H9 (cell line): ENCODE measurements around the gene SORBS1. TPM values are rescaled to one million over a fixed set of nuclear protein-coding genes. Genes with fewer than 3 reads are reported as not detected.

Experiments
- DNase-seq: peaks from one replicate; pipeline ENCODE4 v3.0.0-alpha.2; 2017
- H2AFZ ChIP-seq: one replicate; pipeline ENCODE4 v1.6.1; 2013; ENCODE audit warnings: mild to moderate bottlenecking, low read length, control low read depth, moderate library complexity
- H2AK5ac ChIP-seq: 2 replicates; pipeline ENCODE4 v1.6.1; 2013; ENCODE audit warnings: low read length, control low read depth, mixed read lengths; ENCODE audit not compliant: insufficient read length
- H2BK120ac ChIP-seq: one replicate; pipeline ENCODE4 v1.6.1; 2013; ENCODE audit warnings: low read depth, mild to moderate bottlenecking, low read length, control low read depth, inconsistent platforms; ENCODE audit not compliant: poor library complexity, severe bottlenecking
- H2BK12ac ChIP-seq: 2 replicates; pipeline ENCODE4 v1.6.1; 2013; ENCODE audit warnings: low read length, control low read depth, mixed read lengths, low read depth; ENCODE audit not compliant: insufficient read length
- H2BK15ac ChIP-seq: 2 replicates; pipeline ENCODE4 v1.6.1; 2013; ENCODE audit warnings: low read depth, low read length, control low read depth
- H2BK20ac ChIP-seq: one replicate; pipeline ENCODE4 v1.6.1; 2013; ENCODE audit warnings: low read depth, mild to moderate bottlenecking, low read length, control low read depth, inconsistent platforms; ENCODE audit not compliant: poor library complexity, severe bottlenecking
- H2BK5ac ChIP-seq: 2 replicates; pipeline ENCODE4 v1.6.1; 2013; ENCODE audit warnings: low read length, control low read depth, mixed read lengths; ENCODE audit not compliant: insufficient read length
- H3K14ac ChIP-seq: 2 replicates; pipeline ENCODE4 v1.6.1; 2013; ENCODE audit warnings: low read length, control low read depth; ENCODE audit not compliant: insufficient read depth
- H3K18ac ChIP-seq: 2 replicates; pipeline ENCODE4 v1.6.1; 2013; ENCODE audit warnings: low read depth, mild to moderate bottlenecking, mixed read lengths, low read length, control low read depth; ENCODE audit not compliant: insufficient read length
- H3K23ac ChIP-seq: 2 replicates; pipeline ENCODE4 v1.6.1; 2013; ENCODE audit warnings: low read length, control low read depth, mixed read lengths, low read depth; ENCODE audit not compliant: insufficient read length
- H3K23me2 ChIP-seq: 2 replicates; pipeline ENCODE4 v1.6.1; 2013; ENCODE audit warnings: low read depth, mild to moderate bottlenecking, mixed read lengths, low read length, control low read depth; ENCODE audit not compliant: insufficient read length, poor library complexity, severe bottlenecking
- H3K27ac ChIP-seq: 2 replicates; pipeline ENCODE4 v1.5.1; 2013; ENCODE audit warnings: low read length, control low read depth, mixed read lengths, low read depth; ENCODE audit not compliant: insufficient read length
- H3K27me3 ChIP-seq: 2 replicates; pipeline ENCODE4 v1.6.1; 2013; ENCODE audit warnings: low read length, control low read depth, inconsistent platforms; ENCODE audit not compliant: insufficient read depth
- H3K4ac ChIP-seq: 2 replicates; pipeline ENCODE4 v1.6.1; 2013; ENCODE audit warnings: low read depth, mild to moderate bottlenecking, control low read depth, inconsistent platforms, low read length, moderate library complexity
- H3K4me1 ChIP-seq: 2 replicates; pipeline ENCODE4 v1.6.1; 2013; ENCODE audit warnings: low read length, control low read depth, inconsistent platforms; ENCODE audit not compliant: insufficient read depth
- H3K4me2 ChIP-seq: 2 replicates; pipeline ENCODE4 v1.6.1; 2013; ENCODE audit warnings: low read length, control low read depth, mixed read lengths; ENCODE audit not compliant: insufficient read length, insufficient read depth
- H3K56ac ChIP-seq: 2 replicates; pipeline ENCODE4 v1.6.1; 2013; ENCODE audit warnings: low read depth, mild to moderate bottlenecking, mixed read lengths, low read length, control low read depth; ENCODE audit not compliant: insufficient read length
- H3K79me1 ChIP-seq: 2 replicates; pipeline ENCODE4 v1.6.1; 2013; ENCODE audit warnings: low read depth, mild to moderate bottlenecking, moderate library complexity, low read length, control low read depth, inconsistent platforms; ENCODE audit not compliant: insufficient read depth, poor library complexity, severe bottlenecking
- H3K79me2 ChIP-seq: 2 replicates; pipeline ENCODE4 v1.6.1; 2013; ENCODE audit warnings: low read length, control low read depth, inconsistent platforms; ENCODE audit not compliant: insufficient read depth
- H3K9ac ChIP-seq: 2 replicates; pipeline ENCODE4 v1.6.1; 2013; ENCODE audit warnings: low read length, control low read depth, mixed read lengths; ENCODE audit not compliant: insufficient read length; ENCODE audit errors: extremely low read depth
- H3K9me3 ChIP-seq: one replicate; pipeline ENCODE4 v1.6.1; 2013; ENCODE audit warnings: low read depth, low read length, inconsistent platforms; ENCODE audit not compliant: control insufficient read depth
- H3T11ph ChIP-seq: one replicate; pipeline ENCODE4 v1.6.1; 2013; ENCODE audit warnings: mild to moderate bottlenecking, low read length, control low read depth, inconsistent platforms
- H4K20me1 ChIP-seq: one replicate; pipeline ENCODE4 v1.6.1; 2013; ENCODE audit not compliant: control insufficient read depth, insufficient read length, insufficient read depth
- H4K5ac ChIP-seq: 2 replicates; pipeline ENCODE4 v1.6.1; 2013; ENCODE audit warnings: low read depth, mild to moderate bottlenecking, mixed read lengths, low read length, control low read depth; ENCODE audit not compliant: insufficient read length
- H4K8ac ChIP-seq: replicated peaks from 2 replicates; pipeline ENCODE4 v1.6.1; 2013; ENCODE audit warnings: low read length, control low read depth, mixed read lengths, low read depth; ENCODE audit not compliant: insufficient read length
- H4K91ac ChIP-seq: 2 replicates; pipeline ENCODE4 v1.6.1; 2013; ENCODE audit warnings: low read depth, mild to moderate bottlenecking, moderate library complexity, mixed read lengths, low read length, control low read depth; ENCODE audit not compliant: insufficient read length
- H3K27ac Mint-ChIP-seq, 3 experiments: 2 replicates in 2 of 3; 3 replicates in 1 of 3; pipeline ENCODE4 v1.8.0; 2020 to 2021; ENCODE audit warnings: mixed read lengths in 3 of 3, mild to moderate bottlenecking in 1 of 3, moderate library complexity in 1 of 3
- H3K27me3 Mint-ChIP-seq: 2 replicates; pipeline ENCODE4 v1.8.0; 2021; ENCODE audit warnings: low read depth, mild to moderate bottlenecking, moderate library complexity, mixed read lengths
- H3K36me3 Mint-ChIP-seq, 3 experiments: 2 replicates in 2 of 3; 3 replicates in 1 of 3; pipeline ENCODE4 v1.8.0; 2020 to 2021; ENCODE audit warnings: low read depth in 3 of 3, mixed read lengths in 3 of 3; ENCODE audit not compliant: insufficient read depth in 1 of 3
- H3K4me1 Mint-ChIP-seq, 2 experiments: 2 replicates each; pipeline ENCODE4 v1.8.0; 2020; ENCODE audit warnings: mixed read lengths in 2 of 2
- H3K4me3 Mint-ChIP-seq, 2 experiments: 2 replicates in 1 of 2; 3 replicates in 1 of 2; pipeline ENCODE4 v1.8.0; 2020 to 2021; ENCODE audit warnings: mild to moderate bottlenecking in 2 of 2, mixed read lengths in 2 of 2, moderate library complexity in 1 of 2
- H3K9me3 Mint-ChIP-seq, 2 experiments: 2 replicates in 1 of 2; 3 replicates in 1 of 2; pipeline ENCODE4 v1.8.0; 2020; ENCODE audit warnings: mild to moderate bottlenecking in 2 of 2, mixed read lengths in 2 of 2, moderate library complexity in 1 of 2
- CTCF ChIP-seq: fragments of 200-600 bp; sonication (generic); conservative IDR thresholded peaks from 3 replicates; pipeline ENCODE4 v1.8.0; 2021; ENCODE audit warnings: antibody characterized with exemption, mild to moderate bottlenecking
- WGBS: extraction: QIAGEN DNeasy Blood & Tissue Kit; methylation state at CpG from one replicate; pipeline ENCODE4 v1.1.7; 2013; ENCODE audit warnings: missing lambda C conversion rate, low lambda C conversion rate, mixed read lengths; ENCODE audit not compliant: insufficient read length; ENCODE audit errors: extremely low coverage; 5-methylcytosine and 5-hydroxymethylcytosine counted together
- total RNA-seq: library from RNA; stranded (reverse); gene quantifications from 2 replicates; pipeline ENCODE4 v1.2.1, GENCODE V29; 2021

Gene SORBS1
- total RNA-seq, 1 experiment from 2014 or later = 24.3 TPM

GRCh38 chr10:95262763-95263518 lies 298.2 kb downstream of the SORBS1 start:
- Histone ChIP-seq H3K23me2 (no peaks in the 10 kb centered on the region), H3K9ac (no peak overlapping the region), H3K79me2 (no peaks in the 10 kb centered on the region), H3K4me2 (no peak overlapping the region), H3K23ac (no peak overlapping the region), H3K27me3 (no peaks in the 10 kb centered on the region), H3K14ac (no peak overlapping the region), H3K79me1 (peaks cover 4% of the 10 kb centered on the region), H2BK12ac (no peak overlapping the region), H3K9me3 (no peaks in the 10 kb centered on the region), H3T11ph (no peak overlapping the region), H3K56ac (no peak overlapping the region), H2BK120ac (no peak overlapping the region), H3K4ac (no peak overlapping the region), H4K8ac (no peak overlapping the region), H2BK15ac (no peak overlapping the region), H2AK5ac (no peak overlapping the region), H2BK5ac (no peak overlapping the region), H2BK20ac (no peak overlapping the region), H3K27ac (no peak overlapping the region), H4K5ac (no peak overlapping the region), H3K4me1 (peaks cover 13% of the 10 kb centered on the region), H4K91ac (no peak overlapping the region), H4K20me1 (no peaks in the 10 kb centered on the region), H2AFZ (no peak overlapping the region), H3K18ac (no peak overlapping the region)
- WGBS = no CpG with 5 or more reads among the region's 5 CpGs
- no peak for DNase-seq
- TF ChIP-seq CTCF = no peak
- peaks cover 42 to 50% of the 10 kb centered on the region in 2 experiments for H3K4me1 Mint-ChIP-seq
- peaks cover under 1 to 2% of the 10 kb centered on the region in 2 experiments; a peak in 2 of 5 replicates for H3K9me3 Mint-ChIP-seq
- peak overlapping the region; percentile 14 to 100 (median 19); a peak in 5 of 7 replicates for H3K27ac Mint-ChIP-seq
- H3K36me3 Mint-ChIP-seq = peaks cover 15 to 63% (median 51%) of the 10 kb centered on the region in 3 experiments
- H3K27me3 Mint-ChIP-seq = no peaks in the 10 kb centered on the region
- no peak overlapping the region for H3K4me3 Mint-ChIP-seq
